AG09319 (cell line): ENCODE results near the gene FLT4.
"Not testable (repeated sequence)": the region's sequence is repeated elsewhere in the genome, so short reads cannot be mapped to it uniquely, and the experiment has no call there.

ENCODE experiments used
- DNase-seq: peaks from one replicate; pipeline ENCODE4 v3.0.0-alpha.2; 2010; ENCODE audit warnings: low read depth; ENCODE audit errors: extremely low read depth
- CTCF ChIP-seq: IDR thresholded peaks from 2 replicates; pipeline ENCODE4 v1.5.1; 2011; ENCODE audit warnings: low read depth, mild to moderate bottlenecking, inconsistent platforms, low read length, moderate library complexity

Gene FLT4

DNA sequence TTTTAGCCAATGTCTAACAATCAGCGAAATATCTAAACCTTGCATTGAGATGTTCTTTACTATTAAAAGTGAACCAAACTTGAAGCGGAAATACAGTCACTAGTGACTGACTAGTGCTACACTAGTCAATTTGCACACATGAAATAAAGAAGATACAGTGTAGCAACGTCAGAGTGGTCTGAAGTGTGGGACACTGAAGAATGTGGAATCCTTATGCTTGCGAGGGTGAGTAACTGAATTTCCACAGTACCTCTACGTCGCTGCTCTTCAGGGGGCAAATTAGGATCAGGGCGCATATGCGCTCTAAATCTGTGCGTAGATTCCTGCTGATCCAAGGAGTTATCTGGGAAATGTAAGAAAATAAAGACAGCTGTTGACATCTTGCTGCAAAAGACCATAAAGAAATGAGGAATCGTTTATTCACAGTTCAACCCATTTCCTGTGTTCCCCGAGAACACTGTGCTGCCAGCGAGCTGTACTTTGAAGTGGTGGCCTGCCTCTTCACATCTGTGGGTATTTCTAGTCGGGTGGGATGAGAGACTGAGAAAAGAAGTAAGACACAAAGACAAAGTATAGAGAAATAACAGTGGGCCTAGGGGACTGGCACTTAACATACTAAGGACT, 39.8 kb upstream of the FLT4 start:
- no peak for DNase-seq
- TF ChIP-seq CTCF, result no peak

DNA sequence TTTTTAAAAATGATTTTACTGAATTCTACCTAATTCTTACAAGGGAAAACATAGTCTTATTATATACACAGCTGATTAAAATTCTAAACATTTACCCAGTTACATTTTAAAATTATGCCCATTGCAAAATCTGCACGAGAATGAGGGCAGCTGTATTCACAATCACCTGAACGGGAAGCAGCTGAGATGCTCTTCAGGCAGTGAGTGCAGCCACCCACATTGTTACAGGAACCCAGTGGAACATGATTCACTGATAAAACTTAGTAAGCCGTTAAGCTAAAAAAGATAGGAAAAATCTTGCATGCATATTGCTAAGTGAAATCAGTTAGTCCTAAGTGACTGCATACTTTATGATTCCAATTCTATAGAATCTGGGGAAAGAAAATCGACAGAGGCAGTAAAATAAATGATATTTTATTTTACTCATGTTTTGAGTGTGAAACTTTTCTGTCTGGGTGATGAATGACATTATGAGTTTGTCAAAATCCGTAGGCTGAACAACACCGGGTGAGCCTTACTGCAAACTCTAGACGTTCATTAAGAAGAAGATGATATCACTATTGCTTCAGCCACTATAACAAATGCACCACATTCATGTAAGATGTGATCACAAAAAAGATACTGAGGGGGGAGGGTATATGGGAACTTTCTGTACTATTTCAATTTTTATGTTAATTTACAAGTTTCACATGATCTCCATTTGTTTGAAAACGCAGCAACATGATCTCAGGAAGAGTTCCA, 39.1 kb upstream of the FLT4 start:
- no peak for TF ChIP-seq CTCF
- no peak for DNase-seq

DNA sequence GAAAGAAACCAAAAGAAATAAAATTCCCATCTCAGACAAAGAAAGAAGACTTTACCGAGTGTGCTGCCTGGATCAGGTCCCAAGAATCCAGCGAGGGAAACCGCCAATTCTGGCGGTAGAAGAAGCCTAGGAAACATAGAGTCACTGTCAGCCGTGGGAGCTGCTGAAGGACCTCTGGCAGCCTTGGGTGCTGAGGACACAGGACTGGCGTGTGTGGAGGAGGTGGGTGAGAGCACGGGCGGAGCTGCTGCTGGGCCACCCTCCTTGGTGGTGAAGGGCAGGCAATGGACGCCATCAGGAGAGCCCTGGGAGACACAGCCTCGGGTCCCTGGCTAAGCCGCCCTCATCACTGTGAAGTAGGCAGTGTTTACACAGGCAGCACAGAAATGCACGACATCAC, 37.4 kb upstream of the FLT4 start:
- not testable (repeated sequence) for DNase-seq

DNA sequence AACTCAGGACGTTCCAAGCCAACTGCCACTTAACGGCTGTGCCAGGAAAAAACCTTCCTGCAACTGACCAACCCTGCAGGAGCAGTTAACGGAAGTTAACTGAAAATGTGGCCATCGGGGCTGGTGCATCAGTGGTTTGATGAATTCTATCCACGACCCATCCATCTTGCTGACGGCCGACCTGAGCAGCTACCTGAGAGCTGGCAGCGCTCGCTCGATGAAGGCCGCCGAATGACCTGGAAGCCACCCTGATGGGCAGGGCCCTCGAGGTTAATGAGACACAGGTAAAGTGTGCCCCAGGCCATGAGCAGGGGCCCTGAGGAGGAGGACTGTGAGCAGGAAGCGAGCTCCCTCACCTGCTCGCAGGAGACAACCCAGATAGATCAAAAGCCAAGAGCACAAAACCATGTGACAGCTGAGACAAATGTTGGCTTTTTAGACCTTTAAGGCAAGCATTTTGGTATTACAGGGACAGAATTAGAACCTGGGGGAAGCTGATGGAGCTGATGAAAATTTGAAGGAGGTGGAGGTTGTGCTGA, 35.3 kb upstream of the FLT4 start:
- TF ChIP-seq CTCF, result no peak

DNA sequence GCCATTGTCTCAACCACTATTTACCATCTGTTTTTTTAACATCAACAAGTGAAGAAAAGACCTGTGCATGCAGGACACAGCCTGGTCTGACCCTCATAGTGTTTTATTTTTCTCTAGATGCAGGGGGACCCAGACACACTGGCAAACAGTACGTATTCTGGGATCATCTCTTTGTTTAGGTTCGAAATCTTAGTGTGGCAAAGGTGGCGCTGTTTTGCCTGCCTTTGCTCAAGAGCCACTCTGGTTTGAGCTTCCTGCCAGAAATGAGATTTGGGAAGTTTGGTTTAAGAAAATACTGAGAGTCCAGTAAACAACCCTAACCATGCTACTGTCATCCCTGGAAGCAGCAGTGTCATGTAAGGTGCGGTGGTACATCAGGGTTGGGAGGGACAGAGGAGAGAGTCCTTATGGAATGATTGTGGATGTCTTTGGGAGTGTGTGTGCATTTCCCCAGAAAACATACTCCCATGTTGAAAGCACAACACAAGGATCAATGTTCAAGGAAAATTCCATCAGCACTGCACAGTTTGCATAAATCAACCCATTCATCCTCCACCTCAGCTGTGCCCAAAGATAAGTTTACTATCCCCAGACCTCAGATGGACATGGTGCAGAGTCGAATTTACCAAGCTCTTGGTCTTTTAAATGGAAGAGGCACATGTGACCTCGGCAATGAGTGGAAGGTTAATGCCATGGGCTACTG, 34.0 kb upstream of the FLT4 start:
- DNase-seq, result no peak
- no peak for TF ChIP-seq CTCF

More for the DNA sequence above, 35.3 kb upstream of the FLT4 start:
- DNase-seq, result no peak

DNA sequence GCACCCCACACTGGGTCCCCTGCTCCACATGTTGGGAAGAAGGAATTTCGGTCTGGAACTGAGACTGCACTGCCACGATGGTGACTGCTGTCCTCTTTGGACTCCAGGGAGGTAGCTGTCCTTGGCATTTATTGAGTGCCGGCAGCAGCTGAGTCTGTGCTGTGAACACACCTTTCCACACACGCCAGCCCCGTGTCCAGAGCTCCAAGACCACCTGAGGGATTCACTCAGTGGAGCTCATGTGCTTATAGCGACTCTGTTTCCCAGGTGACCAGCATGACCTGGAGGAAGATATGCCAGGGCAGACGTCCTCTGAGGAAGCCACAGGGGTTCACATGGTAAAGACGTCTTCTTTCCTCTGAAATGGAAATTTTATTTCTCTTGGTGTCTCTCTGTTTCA, 33.2 kb upstream of the FLT4 start:
- TF ChIP-seq CTCF, result no peak
- no peak for DNase-seq

DNA sequence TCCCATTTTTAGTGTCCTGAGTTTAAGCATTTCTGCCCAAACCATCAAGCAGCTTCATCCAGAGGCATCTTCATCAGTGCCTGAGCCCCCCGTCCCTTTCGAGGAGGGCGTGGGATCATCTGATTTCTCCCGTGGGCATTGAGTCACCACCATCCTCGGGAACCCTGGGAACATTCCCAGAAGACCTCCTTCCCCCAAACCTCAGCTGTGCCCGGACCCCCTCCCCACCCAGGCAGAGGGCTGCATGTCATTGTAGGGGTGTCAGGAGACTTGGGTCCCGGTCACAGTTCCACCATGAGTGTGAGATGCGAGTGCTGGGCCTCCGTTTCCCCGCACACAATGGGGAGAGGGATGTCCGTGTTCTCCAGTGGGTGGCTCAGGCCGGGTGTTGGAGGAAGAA, 32.6 kb upstream of the FLT4 start:
- DNase-seq, result not testable (repeated sequence)

DNA sequence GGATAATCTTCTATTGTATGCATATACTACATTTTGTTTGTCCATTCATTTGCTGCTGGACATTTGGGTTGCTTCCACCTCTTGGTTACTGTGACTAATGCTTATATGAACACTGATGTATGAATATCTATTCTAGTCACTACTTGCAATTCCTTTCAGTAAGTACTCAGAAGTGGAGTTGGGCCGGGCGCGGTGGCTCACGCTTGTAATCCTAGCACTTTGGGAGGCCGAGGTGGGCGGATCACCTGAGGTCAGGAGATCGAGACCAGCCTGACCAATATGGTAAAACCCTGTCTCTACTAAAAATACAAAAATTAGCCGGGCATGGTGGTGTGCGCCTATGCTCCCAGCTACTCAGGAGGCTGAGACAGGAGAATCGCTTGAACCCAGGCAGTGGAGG, 28.9 kb upstream of the FLT4 start:
- DNase-seq, result not testable (repeated sequence)
